Stimulated activated CD4-positive, alpha-beta T cell treated with anti-CD3 and anti-CD28 coated beads, Interleukin-4, amount 100 ng/mL, for 1 hour (primary cell): Measurements from ENCODE around the gene USHBP1.

ENCODE experiments used
- DNase-seq: peaks from one replicate; pipeline ENCODE4 v3.0.0-alpha.2; 2020

The USHBP1 gene

DNA sequence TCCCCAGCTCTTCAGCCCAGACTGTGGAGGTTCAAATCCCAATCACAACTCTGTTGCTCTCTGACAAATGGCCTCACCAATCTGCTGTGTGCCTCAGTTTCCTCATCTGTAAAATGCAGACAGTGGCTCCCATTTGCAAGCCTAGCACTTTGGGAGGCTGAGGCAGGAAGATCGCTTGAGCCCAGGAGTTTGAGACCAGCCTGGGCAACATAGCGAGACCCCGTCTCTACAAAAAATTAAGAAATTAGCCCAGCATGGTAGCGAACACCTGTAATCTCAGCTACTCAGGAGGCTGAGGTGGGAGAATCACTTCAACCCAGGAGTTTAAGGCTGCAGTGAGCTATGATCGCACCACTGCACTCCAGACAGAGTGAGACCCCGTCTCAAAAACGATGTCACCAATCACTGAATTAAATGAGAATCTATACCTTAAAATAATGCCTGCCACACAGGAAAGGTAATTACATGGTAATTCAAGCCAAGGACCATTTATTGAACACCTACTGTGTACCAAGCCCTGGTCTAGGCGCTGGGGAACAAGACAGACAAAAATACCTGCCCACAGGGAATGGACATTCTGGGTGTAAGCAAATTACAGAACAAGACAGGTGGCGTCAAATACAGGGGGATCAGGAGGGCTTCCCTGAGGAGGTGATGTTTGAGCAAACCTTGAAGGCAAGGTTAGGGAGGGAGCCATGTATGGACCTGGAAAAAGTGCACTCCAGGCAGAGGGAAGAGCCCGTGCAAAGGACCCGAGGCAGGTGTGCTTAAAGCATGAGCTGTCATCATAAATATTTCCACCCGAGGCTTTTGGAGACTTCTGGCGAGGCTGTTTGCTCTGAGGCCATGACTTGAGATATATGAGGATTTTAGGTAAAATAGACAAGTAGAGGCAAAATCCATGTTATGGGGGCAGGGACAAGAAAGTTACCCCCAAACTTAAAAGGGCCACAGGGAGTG lies 26.5 kb downstream of the USHBP1 start:
- DNase-seq, result no peak

- DNase-seq, result no peak
Measured at GRCh38 chr19:17236811-17237543, 27.6 kb downstream of the USHBP1 start.

GRCh38 chr19:17235971-17236777 lies 28.4 kb downstream of the USHBP1 start:
- DNase-seq, result no peak

GRCh38 chr19:17235300-17235970 lies 29.1 kb downstream of the USHBP1 start:
- DNase-seq, result peak; percentile 78

- DNase-seq, result peak; percentile 71
Measured at GRCh38 chr19:17234911-17235299, 29.6 kb downstream of the USHBP1 start.

- DNase-seq, result no peak
Measured at GRCh38 chr19:17232258-17232657, 32.3 kb downstream of the USHBP1 start.

GRCh38 chr19:17229890-17230289 lies 34.7 kb downstream of the USHBP1 start:
- no peak for DNase-seq

DNA sequence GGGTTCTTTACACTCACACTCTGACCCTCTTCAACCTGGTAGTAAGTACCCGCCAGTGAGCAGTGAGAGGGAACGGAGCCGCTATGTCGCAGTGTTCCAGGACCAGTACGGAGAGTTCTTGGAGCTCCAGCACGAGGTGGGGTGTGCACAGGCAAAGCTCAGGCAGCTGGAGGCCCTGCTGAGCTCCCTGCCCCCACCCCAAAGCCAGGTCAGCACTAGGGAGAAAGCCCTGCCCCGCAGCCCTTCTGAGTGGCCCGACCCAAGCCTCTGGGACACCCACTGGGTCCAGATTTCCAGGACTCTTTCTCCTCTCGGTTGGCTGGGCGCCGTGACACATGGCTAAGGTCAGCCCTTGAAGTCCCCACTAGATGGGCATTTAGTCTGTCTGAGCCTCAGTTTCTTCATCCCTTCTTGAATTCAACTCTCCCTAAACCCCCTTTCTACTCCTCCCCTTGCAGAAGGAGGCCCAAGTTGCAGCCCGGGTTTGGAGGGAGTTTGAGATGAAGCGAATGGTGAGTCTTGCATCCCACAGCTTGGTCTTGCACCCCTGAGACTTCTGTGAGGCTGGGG lies 36.7 kb downstream of the USHBP1 start:
- DNase-seq, result no peak

DNA sequence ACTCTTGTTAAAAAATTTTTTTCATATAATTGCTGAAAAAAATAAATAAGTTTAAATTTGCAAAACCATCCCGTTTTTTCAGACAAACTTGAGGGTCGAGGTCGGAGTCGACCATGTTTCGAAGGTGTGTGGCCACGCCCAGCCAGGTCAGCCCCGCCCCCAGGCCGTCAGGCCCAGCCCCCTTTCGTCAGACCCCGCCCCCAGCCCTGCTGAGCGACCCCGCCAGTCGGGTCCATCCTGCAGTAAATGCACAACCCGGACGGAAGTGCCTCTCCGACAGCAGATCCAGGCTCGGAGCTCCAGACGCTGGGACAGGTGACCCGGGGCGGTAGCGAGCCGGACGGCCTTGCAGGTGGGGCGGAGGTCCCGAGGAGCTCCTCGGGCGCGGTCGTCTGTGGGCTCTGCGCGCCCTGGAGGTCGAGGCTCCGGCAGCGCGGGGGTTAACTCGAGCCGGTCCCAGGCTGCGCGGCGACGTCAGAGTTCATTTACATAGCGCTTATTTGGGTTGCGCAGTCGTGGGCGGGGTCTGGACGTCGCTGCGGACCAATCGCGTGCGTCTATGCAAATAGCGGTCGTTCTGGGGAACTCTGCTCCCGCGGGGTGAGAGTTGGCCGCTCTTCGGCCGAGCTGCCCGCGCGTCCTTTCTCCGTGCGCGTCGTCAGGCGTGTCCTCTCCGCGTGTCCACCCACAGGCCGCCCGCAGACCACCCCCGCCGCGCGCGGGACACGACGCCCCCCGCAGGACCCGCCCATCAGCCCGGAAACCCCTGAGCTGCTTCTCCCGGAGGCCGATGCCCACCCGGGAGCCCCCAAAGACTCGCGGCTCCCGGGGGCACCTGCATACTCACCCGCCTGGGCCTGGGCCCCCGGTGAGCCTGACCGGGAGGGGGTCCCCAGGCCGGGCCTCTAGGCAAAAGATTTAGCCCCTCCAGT lies 38.3 kb downstream of the USHBP1 start, which contains the start of gene OCEL1:
OCEL1 (plus strand) TSS at position 225 of the 932 bp plus-strand sequence; CDS start at position 247, 22 bp downstream.
- DNase-seq, result peak; percentile 98

DNA sequence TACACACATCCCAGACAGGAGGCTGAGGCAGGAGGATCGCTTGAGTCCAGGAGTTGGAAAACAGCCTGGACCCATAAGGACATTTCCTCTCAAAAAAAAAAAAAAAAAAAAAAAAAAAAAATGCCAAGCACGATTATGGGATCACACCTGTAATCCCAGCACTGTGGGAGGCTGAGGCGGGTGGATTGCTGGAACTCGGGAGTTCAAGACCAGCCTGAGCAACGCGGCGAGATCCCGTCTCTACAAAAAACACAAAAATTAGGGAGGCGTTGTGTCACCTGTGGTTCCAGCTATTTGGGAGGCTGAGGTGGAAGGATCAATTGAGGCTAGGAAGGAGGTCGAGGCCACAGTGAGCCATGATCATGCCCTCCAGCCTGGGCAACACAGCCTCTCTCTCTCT lies 39.5 kb downstream of the USHBP1 start:
- no peak for DNase-seq

DNA sequence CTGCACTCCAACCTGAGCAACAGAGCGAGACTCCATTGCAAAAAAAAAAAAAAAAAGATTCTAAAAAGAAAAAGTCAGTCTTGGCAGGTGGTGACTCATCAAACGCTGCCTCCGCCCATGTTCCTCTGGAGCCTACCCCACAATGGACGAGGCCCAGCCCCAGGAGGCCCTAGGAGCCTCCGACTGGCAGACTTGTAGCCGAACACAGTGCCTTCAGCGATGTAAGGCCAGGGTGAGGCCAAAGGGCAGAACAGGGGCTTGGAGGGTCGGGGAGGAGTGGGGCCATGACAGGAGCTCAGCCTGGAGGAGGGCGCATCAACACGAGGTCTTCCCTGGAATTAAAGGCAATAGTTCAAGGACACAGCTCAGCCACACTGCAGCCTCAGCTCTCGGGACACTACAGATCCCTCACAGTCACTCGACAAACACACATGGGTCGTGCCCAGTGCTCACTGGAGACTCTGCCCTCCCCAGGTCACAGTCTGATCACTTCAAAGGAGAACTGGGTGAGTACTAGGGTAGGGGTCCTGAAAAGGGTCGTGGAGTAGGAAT lies 44.3 kb downstream of the USHBP1 start:
- peak; percentile 35 for DNase-seq

DNA sequence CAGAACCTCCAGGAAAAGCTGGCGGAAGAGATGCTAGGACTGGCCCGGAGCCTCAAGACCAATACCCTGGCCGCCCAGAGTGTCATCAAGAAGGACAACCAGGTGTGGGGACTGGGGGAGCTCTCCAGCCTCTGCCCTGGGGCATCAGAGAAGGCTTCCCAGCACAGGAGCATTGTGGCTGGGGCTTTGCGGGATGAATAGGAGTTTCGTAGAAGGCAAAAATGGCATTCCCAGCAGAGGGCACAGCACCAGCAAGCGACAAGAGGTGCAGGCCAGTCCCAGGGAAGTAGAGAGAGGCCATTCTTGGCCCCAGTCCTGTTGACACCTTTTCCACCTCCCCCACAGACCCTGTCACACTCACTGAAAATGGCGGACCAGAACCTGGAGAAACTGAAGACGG lies 45.3 kb downstream of the USHBP1 start:
- no peak for DNase-seq

GRCh38 chr19:17216058-17216670 lies 48.4 kb downstream of the USHBP1 start:
- no peak for DNase-seq

GRCh38 chr19:17215127-17215971 lies 49.2 kb downstream of the USHBP1 start, which contains the start of gene USE1:
USE1 (plus strand) TSS chr19:17215357; CDS start chr19:17215406, 49 bp downstream.
- peak; percentile 83 for DNase-seq

DNA sequence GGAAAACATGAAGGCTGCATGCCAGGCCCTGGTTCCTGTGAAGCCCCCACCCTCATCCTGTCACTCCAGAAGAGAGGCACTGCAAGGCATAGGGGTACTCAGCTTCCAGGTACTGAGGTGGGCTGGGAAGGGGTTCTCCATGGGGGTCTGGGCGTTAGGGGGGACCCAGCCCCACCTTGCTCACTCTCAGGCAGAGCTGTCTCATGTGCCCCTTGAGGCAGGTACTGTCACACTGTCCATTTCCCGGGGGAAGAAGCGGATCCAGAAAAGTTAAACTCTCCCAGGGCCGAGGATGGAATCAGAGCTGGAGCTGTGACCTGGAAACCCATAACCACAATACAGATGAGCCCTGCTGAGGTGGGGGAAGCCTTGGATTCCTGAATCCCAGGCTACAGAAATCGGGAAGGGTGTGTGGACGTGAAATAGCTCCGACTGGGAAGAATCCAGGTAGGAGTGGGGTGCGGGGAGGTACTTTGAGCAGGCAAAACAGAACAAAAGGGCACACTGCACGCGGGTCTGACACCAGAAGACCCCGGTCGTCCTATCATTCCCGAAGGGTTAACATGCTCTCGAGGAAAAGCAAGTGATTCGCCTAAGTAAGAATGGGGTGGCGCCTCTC lies 49.9 kb downstream of the USHBP1 start:
- no peak for DNase-seq

DNA sequence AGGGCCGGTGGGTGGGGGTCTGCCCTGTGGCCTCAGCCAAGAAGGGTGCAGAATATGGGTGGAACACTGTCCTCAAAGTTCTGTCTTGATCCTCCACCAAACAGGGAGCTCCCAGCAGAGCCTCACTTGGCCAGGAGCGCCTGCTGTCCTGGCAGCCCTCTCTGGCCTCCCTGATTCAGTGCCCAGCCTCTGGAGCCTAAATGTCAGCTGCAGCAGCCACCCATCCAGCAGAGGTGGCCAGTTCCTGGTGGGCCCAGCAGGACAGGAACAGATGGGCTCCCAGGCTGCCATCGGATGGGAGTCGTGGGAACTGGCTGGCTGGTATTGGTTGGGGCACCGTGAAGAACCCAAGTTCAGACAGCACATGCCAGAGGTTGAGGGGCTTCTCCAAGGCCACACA lies 51.2 kb downstream of the USHBP1 start:
- no peak for DNase-seq

DNA sequence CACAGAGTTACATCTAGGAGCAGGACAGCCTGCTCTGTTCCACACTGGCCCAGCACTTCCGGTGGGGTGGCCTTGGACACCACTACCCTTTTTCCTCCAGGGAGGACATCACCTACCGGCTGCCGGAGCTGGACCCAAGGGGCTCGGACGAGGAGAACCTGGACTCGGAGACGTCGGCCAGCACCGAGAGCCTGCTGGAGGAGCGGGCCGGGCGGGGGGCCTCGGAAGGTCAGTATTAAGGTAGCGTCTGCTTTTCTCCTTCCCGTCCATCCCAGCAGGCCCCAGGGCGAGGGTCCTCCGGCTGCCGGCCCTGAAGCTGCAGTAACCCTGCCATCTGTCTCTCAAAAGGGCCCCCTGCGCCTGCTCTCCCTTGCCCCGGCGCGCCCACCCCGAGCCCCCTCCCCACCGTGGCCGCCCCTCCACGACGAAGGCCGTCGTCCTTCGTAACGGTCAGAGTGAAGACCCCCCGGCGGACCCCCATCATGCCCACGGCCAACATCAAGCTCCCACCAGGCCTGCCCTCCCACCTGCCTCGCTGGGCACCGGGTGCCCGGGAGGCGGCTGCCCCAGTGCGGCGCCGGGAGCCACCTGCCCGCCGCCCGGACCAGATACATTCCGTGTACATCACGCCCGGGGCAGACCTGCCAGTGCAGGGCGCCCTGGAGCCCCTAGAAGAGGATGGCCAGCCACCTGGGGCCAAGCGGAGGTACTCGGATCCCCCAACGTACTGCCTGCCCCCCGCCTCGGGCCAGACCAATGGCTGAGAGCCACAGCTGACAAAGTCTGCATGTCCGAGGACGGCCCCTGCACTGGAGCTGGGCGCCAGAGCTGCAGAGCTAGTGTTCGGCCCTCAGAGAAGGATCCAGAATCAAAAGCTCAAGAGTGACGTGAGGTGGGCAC lies 52.7 kb downstream of the USHBP1 start:
- no peak for DNase-seq
